H1 (cell line): Measurements from ENCODE around the gene PNPLA1.

Experiments
- CREB1 ChIP-seq: IDR thresholded peaks from 2 replicates; pipeline ENCODE4 v1.6.1; 2012; ENCODE audit warnings: inconsistent platforms
- CTCF ChIP-seq, 3 experiments: IDR thresholded peaks; 1 replicate in 2 of 3; 2 replicates in 1 of 3; pipeline versions ENCODE4 v1.5.1 to v1.6.1; 2011; ENCODE audit warnings: low read length in 3 of 3, mild to moderate bottlenecking in 3 of 3, inconsistent platforms in 2 of 3, low read depth in 1 of 3, moderate library complexity in 1 of 3; ENCODE audit not compliant: insufficient read depth in 1 of 3; ENCODE audit errors: control extremely low read depth in 1 of 3
- EP300 ChIP-seq, 2 experiments: IDR thresholded peaks; 1 replicate in 1 of 2; 2 replicates in 1 of 2; pipeline ENCODE4 v1.6.1; 2011 to 2012; ENCODE audit warnings: low read depth in 2 of 2, low read length in 2 of 2, mild to moderate bottlenecking in 2 of 2, borderline replicate concordance in 1 of 2, inconsistent platforms in 1 of 2, moderate library complexity in 1 of 2
- EZH2 ChIP-seq: fragments of 200-600 bp; sonication (generic); IDR thresholded peaks from 2 replicates; pipeline ENCODE4 v1.7.1; 2012; ENCODE audit warnings: low read depth, mild to moderate bottlenecking, moderate library complexity, low read length, inconsistent platforms; ENCODE audit not compliant: severe bottlenecking
- JUND ChIP-seq: IDR thresholded peaks from 2 replicates; pipeline ENCODE4 v1.6.1; 2011; ENCODE audit warnings: mild to moderate bottlenecking, improper control_type of control experiment, low read length
- NRF1 ChIP-seq: IDR thresholded peaks from 2 replicates; pipeline ENCODE4 v1.6.1; 2011; ENCODE audit warnings: mild to moderate bottlenecking, low read depth, low read length, improper control_type of control experiment
- POLR2A ChIP-seq, 2 experiments: IDR thresholded peaks; 1 replicate in 1 of 2; 2 replicates in 1 of 2; pipeline ENCODE4 v1.6.1; 2011; ENCODE audit warnings: low read depth in 2 of 2, low read length in 2 of 2, mild to moderate bottlenecking in 2 of 2; ENCODE audit errors: control extremely low read depth in 1 of 2
- SP2 ChIP-seq: IDR thresholded peaks from 2 replicates; pipeline ENCODE4 v1.6.1; 2012; ENCODE audit warnings: mild to moderate bottlenecking, low read length, inconsistent platforms
- TBP ChIP-seq: IDR thresholded peaks from 2 replicates; pipeline ENCODE4 v1.6.1; 2011; ENCODE audit warnings: low read depth, low read length, improper control_type of control experiment

- TF ChIP-seq SP2 (no peak), TBP (no peak), CTCF (IDR thresholded peaks at IDR 0.05; ENCODE audit: control extremely low read depth in 1 of 3, insufficient read depth in 1 of 3, low read depth in 1 of 3, low read length in 3 of 3) (no peak), JUND (no peak), EP300 (IDR thresholded peaks at IDR 0.05; ENCODE audit: borderline replicate concordance in 1 of 2, low read depth in 2 of 2, low read length in 2 of 2) (no peak), EZH2 (no peak), NRF1 (no peak), POLR2A (IDR thresholded peaks at IDR 0.05; ENCODE audit: control extremely low read depth in 1 of 2, low read depth in 2 of 2, low read length in 2 of 2) (no peak), CREB1 (no peak)
Observed at GRCh38 chr6:36227379-36228228, 42.3 kb upstream of the PNPLA1 start.
